Measurements from ENCODE around the gene UBE2E2.

The UBE2E2 gene

DNA sequence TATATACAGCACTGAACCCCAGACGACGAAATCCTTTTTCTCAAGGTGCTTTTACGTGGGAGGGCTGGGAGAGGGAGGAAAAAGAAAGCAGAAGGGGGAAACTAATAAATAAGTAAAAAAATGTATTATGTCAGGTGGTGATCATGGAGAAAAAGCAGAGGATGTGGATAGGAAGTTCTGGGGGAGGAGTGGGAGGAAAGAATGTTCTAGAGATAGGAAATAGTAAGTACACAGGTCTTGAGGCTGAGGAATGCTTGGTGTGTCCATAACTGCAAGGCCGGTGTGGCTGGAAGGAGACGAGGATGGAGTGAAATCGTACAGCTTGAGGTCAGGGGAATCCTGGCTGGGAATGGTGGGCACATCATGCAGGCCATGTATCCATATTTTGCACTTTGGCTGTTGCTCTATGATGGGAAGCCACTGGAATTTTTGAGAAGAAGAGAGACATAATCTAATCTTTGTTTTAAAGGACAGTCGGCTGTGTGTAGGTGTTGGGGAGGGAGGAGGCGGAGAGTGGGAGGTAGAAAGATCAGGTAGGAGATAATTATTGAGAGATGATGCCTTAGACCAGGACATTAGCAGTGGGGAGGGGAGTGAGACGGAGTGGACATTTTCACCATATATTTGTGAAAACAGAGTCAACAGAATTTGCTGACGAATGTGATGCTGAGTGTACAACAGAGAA is 1.8 kb upstream of the UBE2E2 start:
- Histone ChIP-seq H2AFZ (ENCODE audit: low read length) (no peak overlapping the region), H3K4me2 (ENCODE audit: low read depth, low read length, poor library complexity, severe bottlenecking) (no peak overlapping the region), H4K20me1 (ENCODE audit: insufficient read depth, low read length, poor library complexity, severe bottlenecking) (peaks cover 15% of the 10 kb centered on the region), H3K36me3 (ENCODE audit: insufficient read depth, low read length) (no peaks in the 10 kb centered on the region), H3K9me2 (replicated peaks; ENCODE audit: low read depth, low read length) (no peaks in the 10 kb centered on the region), H3K79me2 (ENCODE audit: insufficient read depth, low read length) (peaks cover 22% of the 10 kb centered on the region), H3K4me3 (ENCODE audit: low read length, poor library complexity, severe bottlenecking) (no peak overlapping the region), H3F3A (ENCODE audit: low read depth) (0 out of 2 replicates have a peak, but pooled peaks cover 5% of the 10 kb centered on the region), H3K27me3 (ENCODE audit: insufficient read depth, low read length, poor library complexity, severe bottlenecking) (no peaks in the 10 kb centered on the region), H3K4me1 (ENCODE audit: insufficient read depth, low read length, poor library complexity, severe bottlenecking) (peaks cover 22% of the 10 kb centered on the region), H3K9me3 (ENCODE audit: insufficient read depth, low read depth, low read length) (no peaks in the 10 kb centered on the region), H3K9ac (ENCODE audit: low read depth, low read length, poor library complexity, severe bottlenecking) (no peak overlapping the region)
- TF ChIP-seq CTCF (conservative IDR thresholded peaks at IDR 0.05; ENCODE audit: low read length) = no peak
- no peak for TF ChIP-seq EZH2phosphoT487 (IDR thresholded peaks at IDR 0.05; ENCODE audit: borderline replicate concordance)

DNA sequence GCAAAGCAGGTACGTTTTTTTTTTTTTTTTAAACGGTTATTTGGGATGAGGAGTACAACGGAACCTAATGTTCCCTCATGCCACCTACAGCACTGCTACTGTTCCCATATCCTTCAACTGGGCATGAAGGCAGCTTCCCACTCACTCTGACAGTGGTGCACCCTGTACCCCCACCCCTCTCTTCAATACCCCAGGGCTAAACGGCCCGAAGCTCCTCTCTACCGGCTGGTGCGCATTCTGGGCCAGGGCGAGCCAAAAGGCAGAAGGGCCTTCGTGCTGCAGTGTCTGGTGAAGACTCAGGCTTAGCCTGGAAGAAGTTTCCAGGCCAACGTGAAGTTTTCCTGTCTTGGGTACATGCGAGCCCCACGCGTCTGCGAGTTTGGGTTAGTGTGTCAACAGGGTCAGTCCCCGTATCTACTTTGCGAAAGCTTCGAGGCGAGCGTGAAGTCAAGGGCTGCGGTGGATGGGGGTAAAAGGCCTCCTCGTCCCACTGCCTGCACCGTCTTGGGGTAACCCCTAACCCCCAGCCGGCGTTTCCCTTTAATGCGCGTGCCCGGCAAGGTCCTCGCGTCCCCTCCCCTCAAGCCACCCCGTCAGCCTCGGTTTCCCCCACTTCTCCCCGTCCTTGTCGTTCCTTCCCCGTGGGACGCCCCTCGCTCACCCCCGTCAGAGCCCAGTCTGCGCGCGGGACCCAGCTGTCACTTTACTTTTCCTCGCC is 765 bp upstream of the UBE2E2 start:
- Histone ChIP-seq H3K9me2 (replicated peaks; ENCODE audit: low read depth, low read length) (no peaks in the 10 kb centered on the region), H3K36me3 (ENCODE audit: insufficient read depth, low read length) (no peaks in the 10 kb centered on the region), H3K9ac (ENCODE audit: low read depth, low read length, poor library complexity, severe bottlenecking) (no peak overlapping the region), H3K4me1 (ENCODE audit: insufficient read depth, low read length, poor library complexity, severe bottlenecking) (peaks cover 33% of the 10 kb centered on the region), H3F3A (ENCODE audit: low read depth) (0 out of 2 replicates have a peak, but pooled peaks cover 5% of the 10 kb centered on the region), H3K79me2 (ENCODE audit: insufficient read depth, low read length) (peaks cover 32% of the 10 kb centered on the region), H3K4me2 (ENCODE audit: low read depth, low read length, poor library complexity, severe bottlenecking) (peak overlapping the region; percentile 45), H3K27me3 (ENCODE audit: insufficient read depth, low read length, poor library complexity, severe bottlenecking) (no peaks in the 10 kb centered on the region), H4K20me1 (ENCODE audit: insufficient read depth, low read length, poor library complexity, severe bottlenecking) (peaks cover 15% of the 10 kb centered on the region), H3K9me3 (ENCODE audit: insufficient read depth, low read depth, low read length) (no peaks in the 10 kb centered on the region), H3K4me3 (ENCODE audit: low read length, poor library complexity, severe bottlenecking) (peak overlapping the region; percentile 89), H2AFZ (ENCODE audit: low read length) (peak overlapping the region; percentile 74; the same call in 1 of the 2 replicates)
- no peak for TF ChIP-seq CTCF (conservative IDR thresholded peaks at IDR 0.05; ENCODE audit: low read length)
- no peak for TF ChIP-seq EZH2phosphoT487 (IDR thresholded peaks at IDR 0.05; ENCODE audit: borderline replicate concordance)

GRCh38 chr3:23203708-23204330 is 692 bp downstream of the UBE2E2 start:
- peaks cover 15% of the 10 kb centered on the region for H4K20me1 ChIP-seq (ENCODE audit: insufficient read depth, low read length, poor library complexity, severe bottlenecking)
- H3K9ac ChIP-seq (ENCODE audit: low read depth, low read length, poor library complexity, severe bottlenecking) = peak overlapping the region; percentile 77
- H3K9me2 ChIP-seq (replicated peaks; ENCODE audit: low read depth, low read length) = no peaks in the 10 kb centered on the region
- H3K4me3 ChIP-seq (ENCODE audit: low read length, poor library complexity, severe bottlenecking) = peak overlapping the region; percentile 89
- no peaks in the 10 kb centered on the region for H3K36me3 ChIP-seq (ENCODE audit: insufficient read depth, low read length)
- peaks cover 46% of the 10 kb centered on the region for H3K4me1 ChIP-seq (ENCODE audit: insufficient read depth, low read length, poor library complexity, severe bottlenecking)
- TF ChIP-seq CTCF (conservative IDR thresholded peaks at IDR 0.05; ENCODE audit: low read length) (no peak), EZH2phosphoT487 (IDR thresholded peaks at IDR 0.05; ENCODE audit: borderline replicate concordance) (no peak)
- H3K4me2 ChIP-seq (ENCODE audit: low read depth, low read length, poor library complexity, severe bottlenecking) = peak overlapping the region; percentile 84
- peaks cover 45% of the 10 kb centered on the region for H3K79me2 ChIP-seq (ENCODE audit: insufficient read depth, low read length)
- no peaks in the 10 kb centered on the region for H3K27me3 ChIP-seq (ENCODE audit: insufficient read depth, low read length, poor library complexity, severe bottlenecking)
- no peaks in the 10 kb centered on the region for H3K9me3 ChIP-seq (ENCODE audit: insufficient read depth, low read depth, low read length)
- H2AFZ ChIP-seq (ENCODE audit: low read length) = peak overlapping the region; percentile 93
- H3F3A ChIP-seq (ENCODE audit: low read depth) = 0 out of 2 replicates have a peak, but pooled peaks cover 5% of the 10 kb centered on the region
